Endothelial cell of umbilical vein (primary cell): Measurements from ENCODE around the gene ITGB1BP1. TPM values are rescaled to one million over a fixed set of nuclear protein-coding genes. Genes with fewer than 3 reads are reported as not detected.

ENCODE experiments used
- BruUV-seq: library from RNA; stranded (reverse); fragments of 400-500 nt; replicated peaks from 2 replicates; lab custom pipeline; 2021; lab: Mats Ljungman, UMichigan
- CTCF ChIA-PET: fragments of 300-600, 350-600 bp; sonication (Branson Sonifier 250); formaldehyde crosslinking; loops from one replicate; lab custom pipeline; 2021; ENCODE audit warnings: antibody characterized with exemption, inconsistent platforms; lab: Charles Lee
- POLR2A ChIA-PET: fragments of 300-600, 350-600 bp; sonication (Branson Sonifier 250); formaldehyde crosslinking; loops from one replicate; lab custom pipeline; 2021; ENCODE audit warnings: antibody characterized with exemption, inconsistent platforms; lab: Charles Lee
- DNase-seq: peaks from one replicate; pipeline ENCODE4 v3.0.0-alpha.2; 2011; ENCODE audit warnings: low read depth, low spot score
- FAIRE-seq: peaks from 2 replicates; lab custom pipeline; 2011; peaks lifted over from hg19 to GRCh38; lab: Jason Lieb, UNC
- H2AFZ ChIP-seq: 2 replicates; pipeline ENCODE4 v1.6.0; 2012; ENCODE audit warnings: low read depth, low read length, control low read depth, inconsistent platforms
- H3K27ac ChIP-seq: 2 replicates; pipeline ENCODE4 v1.5.1; 2011; ENCODE audit warnings: low read depth, mild to moderate bottlenecking, control low read depth, low read length, moderate library complexity; ENCODE audit not compliant: insufficient read depth
- H3K27me3 ChIP-seq, 2 experiments: 2 replicates each; pipeline versions ENCODE4 v1.6.0 to v1.6.1; 2011; ENCODE audit warnings: low read length in 2 of 2, mixed read lengths in 1 of 2; ENCODE audit not compliant: control insufficient read depth in 2 of 2, insufficient read depth in 2 of 2
- H3K36me3 ChIP-seq, 2 experiments: 2 replicates in 1 of 2; 3 replicates in 1 of 2; pipeline ENCODE4 v1.5.1; 2011; ENCODE audit warnings: low read length in 2 of 2, mild to moderate bottlenecking in 1 of 2, moderate library complexity in 1 of 2; ENCODE audit not compliant: control insufficient read depth in 2 of 2, insufficient read depth in 2 of 2; ENCODE audit errors: extremely low read depth in 1 of 2
- H3K4me1 ChIP-seq: 3 replicates; pipeline ENCODE4 v1.5.1; 2011; ENCODE audit warnings: mild to moderate bottlenecking, low read length; ENCODE audit not compliant: control insufficient read depth, insufficient read depth; ENCODE audit errors: extremely low read depth
- H3K4me2 ChIP-seq: 2 replicates; pipeline ENCODE4 v1.6.1; 2011; ENCODE audit warnings: low read length, control low read depth, mixed read lengths; ENCODE audit not compliant: insufficient read depth
- H3K4me3 ChIP-seq, 3 experiments: fragments of 200-600 bp in 1 of 3; sonication (generic), shearing (Covaris generic) in 1 of 3; replicated peaks in 1 of 3; 2 replicates each; pipeline ENCODE4 v1.5.1; 2011 to 2016; ENCODE audit warnings: control low read depth in 3 of 3, low read length in 3 of 3, mild to moderate bottlenecking in 2 of 3, inconsistent platforms in 1 of 3, low read depth in 1 of 3, moderate library complexity in 1 of 3; ENCODE audit not compliant: insufficient read depth in 1 of 3
- H3K79me2 ChIP-seq: 2 replicates; pipeline ENCODE4 v1.6.0; 2012; ENCODE audit warnings: low read length, inconsistent platforms; ENCODE audit not compliant: control insufficient read depth, insufficient read depth
- H3K9ac ChIP-seq: replicated peaks from 2 replicates; pipeline ENCODE3; 2011; ENCODE audit warnings: low read length, control low read depth; ENCODE audit not compliant: insufficient read depth; ENCODE audit errors: extremely low read depth
- H3K9me1 ChIP-seq: replicated peaks from 3 replicates; pipeline ENCODE4 v1.6.0; 2011; ENCODE audit warnings: mild to moderate bottlenecking, low read length; ENCODE audit not compliant: control insufficient read depth, insufficient read depth; ENCODE audit errors: extremely low read depth
- H3K9me3 ChIP-seq: replicated peaks from 2 replicates; pipeline ENCODE4 v1.5.1; 2012; ENCODE audit warnings: low read length, inconsistent platforms; ENCODE audit not compliant: control insufficient read depth, insufficient read depth
- H4K20me1 ChIP-seq: replicated peaks from 2 replicates; pipeline ENCODE3; 2011; ENCODE audit warnings: mild to moderate bottlenecking, low read length; ENCODE audit not compliant: control insufficient read depth, insufficient read depth; ENCODE audit errors: extremely low read depth
- CTCF ChIP-seq, 2 donors: IDR thresholded peaks; 1 replicate in 1 of 2; 2 replicates in 1 of 2; pipeline ENCODE4 v1.5.1; 2011; ENCODE audit warnings: low read length in 2 of 2, mild to moderate bottlenecking in 2 of 2, moderate library complexity in 2 of 2, control low read depth in 1 of 2, inconsistent platforms in 1 of 2, low read depth in 1 of 2; ENCODE audit not compliant: insufficient read depth in 1 of 2; ENCODE audit errors: extremely low read depth in 1 of 2
- EZH2 ChIP-seq: IDR thresholded peaks from 2 replicates; pipeline ENCODE4 v1.6.1; 2012; ENCODE audit warnings: borderline replicate concordance, low read depth, mild to moderate bottlenecking, moderate library complexity, low read length, inconsistent platforms; ENCODE audit not compliant: severe bottlenecking
- FOS ChIP-seq: IDR thresholded peaks from 2 replicates; pipeline ENCODE4 v1.6.1; 2011; ENCODE audit warnings: mild to moderate bottlenecking, low read length, moderate library complexity, borderline replicate concordance; ENCODE audit not compliant: insufficient read depth
- GATA2 ChIP-seq: IDR thresholded peaks from 2 replicates; pipeline ENCODE4 v1.7.0; 2011; ENCODE audit warnings: low read depth, mild to moderate bottlenecking, moderate library complexity, mixed read lengths, low read length; ENCODE audit not compliant: insufficient read length, insufficient read depth
- JUN ChIP-seq: IDR thresholded peaks from 2 replicates; pipeline ENCODE4 v1.6.1; 2011; ENCODE audit warnings: borderline replicate concordance, low read depth; ENCODE audit not compliant: insufficient read length, insufficient read depth
- MAX ChIP-seq: IDR thresholded peaks from 2 replicates; pipeline ENCODE4 v1.6.1; 2011; ENCODE audit not compliant: insufficient read depth, insufficient read length
- MYC ChIP-seq: IDR thresholded peaks from one replicate; pipeline ENCODE4 v1.6.1; 2011; ENCODE audit warnings: mild to moderate bottlenecking, low read depth, low read length
- POLR2A ChIP-seq: IDR thresholded peaks from 2 replicates; pipeline ENCODE4 v1.6.1; 2012; ENCODE audit warnings: low read depth, mild to moderate bottlenecking, control low read depth, low read length
- POLR2AphosphoS5 ChIP-seq: IDR thresholded peaks from 2 replicates; pipeline ENCODE4 v1.6.1; 2012; ENCODE audit warnings: low read depth, mild to moderate bottlenecking, control low read depth, low read length, moderate library complexity; ENCODE audit not compliant: insufficient read depth
- dilution Hi-C: fragments of 300-500 bp; cut with MboI; formaldehyde crosslinking; loops from one replicate; pipeline ENCODE4 v1.15.0; 2019; ENCODE audit warnings: low sequenced_read_pairs; ENCODE audit not compliant: extremely low pct_ligation_motif_present
- intact Hi-C: fragments of 100-400 bp; cut with micrococcal nuclease; formaldehyde crosslinking; loops from one replicate; pipeline ENCODE4 v1.10.0; 2022
- polyA plus RNA-seq, 4 experiments: library from polyadenylated mRNA; depleted of rRNA in 3 of 4; stranded (reverse) in 3 of 4; unstranded in 1 of 4; fragments of >200 nt; gene quantifications; 2 replicates each; pipeline versions ENCODE4 v1.2.1 to v1.2.3, GENCODE V29; 2011 to 2012; ENCODE audit warnings: missing spikeins in 1 of 4
- total RNA-seq: library from RNA; stranded (reverse); gene quantifications from 2 replicates; pipeline ENCODE4 v1.2.3, GENCODE V29; 2021

ITGB1BP1 gene
- total and polyA plus RNA-seq, 2 donors (not counting 3 experiments of a cell fraction or from before 2014, with no cell fraction given) = 45.0 to 170 TPM

GRCh38 chr2:9385841-9386240 lies 37.5 kb downstream of the ITGB1BP1 start:
- ChIA-PET CTCF (interaction anchor here (1.6 kb wide), 1 partner anchor 243 kb away, joined by 3 read pairs; no protein-coding TSS in a partner anchor), POLR2A (no interaction called here)
- Histone ChIP-seq H3K27me3 (no peaks in the 10 kb centered on the region), H2AFZ (no peak overlapping the region), H3K9me3 (no peaks in the 10 kb centered on the region), H3K27ac (no peak overlapping the region), H3K9ac (no peak overlapping the region), H3K4me2 (no peak overlapping the region), H3K79me2 (no peaks in the 10 kb centered on the region), H3K36me3 (peaks cover 31 to 61% of the 10 kb centered on the region in 2 experiments), H3K4me3 (no peak overlapping the region), H3K4me1 (no peaks in the 10 kb centered on the region), H4K20me1 (no peaks in the 10 kb centered on the region), H3K9me1 (no peaks in the 10 kb centered on the region)
- intact Hi-C loops (no loop called here), dilution Hi-C loops (no loop called here)
- TF ChIP-seq MYC (no peak), POLR2AphosphoS5 (no peak), GATA2 (no peak), POLR2A (no peak), MAX (no peak), CTCF (IDR thresholded peaks at IDR 0.05; ENCODE audit: extremely low read depth in 1 of 2, insufficient read depth in 1 of 2, low read depth in 1 of 2, low read length in 2 of 2) (no peak), JUN (no peak), EZH2 (no peak), FOS (no peak)
- FAIRE-seq (no peak), DNase-seq (no peak)
- no TSS peak for BruUV-seq
